Heart left ventricle (tissue), 16 donors: Measurements from ENCODE around the gene TXNIP. TPM values are rescaled to one million over a fixed set of nuclear protein-coding genes. Genes with fewer than 3 reads are reported as not detected.

ENCODE experiments used
- ATAC-seq, 4 donors: fragments of 200-7000 bp; cut with Tn5 transposase; one replicate each; pipeline ENCODE4 v1.9.1; 2020 to 2022; ENCODE audit warnings: moderate library complexity in 4 of 4, mild to moderate bottlenecking in 3 of 4, moderate number of reproducible peaks in 1 of 4
- DNase-seq, 5 donors: peaks; one replicate each; pipeline ENCODE4 v3.0.0-alpha.2; 2020
- H3K27ac ChIP-seq, 12 donors: fragments of 200-600 bp; sonication (generic) in 4 of 12; one replicate each; pipeline versions ENCODE4 v1.5.0 to v1.8.0; 2016 to 2022; ENCODE audit warnings: mild to moderate bottlenecking in 2 of 12
- H3K27me3 ChIP-seq, 9 donors: fragments of 200-600 bp; sonication (generic) in 2 of 9; one replicate each; pipeline versions ENCODE4 v1.5.1 to v1.8.0; 2016 to 2022; ENCODE audit warnings: mild to moderate bottlenecking in 3 of 9
- H3K36me3 ChIP-seq, 9 donors: fragments of 200-600 bp; sonication (generic) in 2 of 9; one replicate each; pipeline versions ENCODE4 v1.5.0 to v1.8.0; 2018 to 2022; ENCODE audit warnings: mild to moderate bottlenecking in 2 of 9
- H3K4me1 ChIP-seq, 12 donors: fragments of 200-600 bp; sonication (generic) in 4 of 12; one replicate each; pipeline versions ENCODE4 v1.5.0 to v1.8.0; 2016 to 2022; ENCODE audit warnings: mild to moderate bottlenecking in 3 of 12
- H3K4me3 ChIP-seq, 12 donors: fragments of 200-600 bp; sonication (generic) in 4 of 12; one replicate each; pipeline versions ENCODE4 v1.5.0 to v1.8.0; 2017 to 2022; ENCODE audit warnings: mild to moderate bottlenecking in 9 of 12, moderate library complexity in 4 of 12
- H3K9me3 ChIP-seq, 12 donors: fragments of 200-600 bp; sonication (generic) in 4 of 12; one replicate each; pipeline versions ENCODE4 v1.5.0 to v1.8.0; 2016 to 2022; ENCODE audit warnings: mild to moderate bottlenecking in 1 of 12
- CTCF ChIP-seq, 12 donors: fragments of 200-600 bp; sonication (generic) in 4 of 12; IDR thresholded peaks; one replicate each; pipeline versions ENCODE4 v1.5.0 to v1.8.0; 2018 to 2022; ENCODE audit warnings: antibody characterized with exemption in 12 of 12, mild to moderate bottlenecking in 5 of 12
- POLR2A ChIP-seq, 2 donors: fragments of 450-650 bp; IDR thresholded peaks; one replicate each; pipeline ENCODE4 v1.6.1; 2017; ENCODE audit warnings: antibody characterized with exemption in 2 of 2, mild to moderate bottlenecking in 2 of 2, moderate library complexity in 2 of 2
- WGBS, 4 donors: extraction: QIAGEN DNeasy Blood & Tissue Kit in 2 of 4; methylation state at CpG; one replicate each; pipeline versions ENCODE4 v1.1.5 to v1.1.7; 2013 to 2018; 5-methylcytosine and 5-hydroxymethylcytosine counted together
- intact Hi-C, 10 donors: fragments of 100-400 bp; cut with DNase I; formaldehyde crosslinking; loops; one replicate each; pipeline versions ENCODE4 v1.11.1 to v1.14.2; 2022
- polyA plus RNA-seq, 2 donors: library from polyadenylated mRNA; stranded (reverse); fragments of 200-250 nt; gene quantifications; one replicate each; pipeline ENCODE4 v1.2.3, GENCODE V29; 2013
- total RNA-seq, 9 donors: library from RNA; depleted of rRNA in 2 of 9; stranded (reverse); fragments of >200 nt in 2 of 9; fragmentation: NEBNext Ultra II Directional in 3 of 9; extraction: Animal tissue kit (Norgen Biotek cat#: 25700) in 3 of 9; gene quantifications; one replicate each; pipeline versions ENCODE4 v1.1.0 to v1.2.4, GENCODE V29; 2016 to 2023
- donor health status: ischemic (EF 13 %, LVEDD 7.1; RV severe dilation, severe dysfunction).
- donor health status: healthy with polysubstance abuse.
- donor health status: DM: no; HTN: yes; CAD: no.
- donor health status: DM: no; HTN: no; CAD: no.
- donor health status: ischemic (EF 25% LVEDD 6.9; RV normal size, moderate dysfunction).
- donor health status: ischemic (EF 25% LVEDD 5.7; RV mildly dilated, moderate dysfunction).
- donor health status: healthy.
- donor health status: DM: yes; HTN: yes; CAD: no.
- donor health status: ischemic (EF 35%, LVEDD 5.7; RV mildly dilated, moderate dysfunction).
- donor health status: nonischemic (EF 11% LVEDD 7.7; RV severe dilation, severe dysfunction).
- donor health status: DM: yes; HTN: yes; CAD: no.
- donor health status: PGD.
- donor health status: ischemic (EF 29% LVEDD 5.4; RV normal size, mild dysfunction).
- donor health status: nonischemic (EF 23%, LVEDD 6.1; RV moderate dilation, normal function).

TXNIP gene
- total and polyA plus RNA-seq, 11 donors, result 222 to 1,925 (median 844) TPM

GRCh38 chr1:145979746-145980456 lies 16.5 kb downstream of the TXNIP start:
- Histone ChIP-seq H3K27me3 (no peaks in the 10 kb centered on the region), H3K36me3 (peaks cover 0 to 6% (median 0%) of the 10 kb centered on the region in 9 donors), H3K9me3 (no peaks in the 10 kb centered on the region), H3K27ac (peak overlapping the region; percentile 81 to 98 (median 96)), H3K4me3 (peak overlapping the region in 9 of 12 donors; percentile 5 to 45 (median 35)), H3K4me1 (peaks cover 23 to 78% (median 71%) of the 10 kb centered on the region in 12 donors)
- DNase-seq, result peak in 2 of 5 donors; percentile 49 to 52
- TF ChIP-seq POLR2A (IDR thresholded peaks at IDR 0.05), result no peak
- TF ChIP-seq CTCF (IDR thresholded peaks at IDR 0.05), result no peak
- WGBS, 4 donors, result 20 to 26% (median 23%) methylated on average over 7 of the region's 7 CpGs
- intact Hi-C loops, result loop anchor here in 6 of 10 donors (1.0 to 5.0 kb wide), 6 partner anchors 15 to 123 kb away; partner anchors contain the start of genes TXNIP (in 4 of the 6), ANKRD34A (in 1 of the 6), PIAS3 (in 1 of the 6) and POLR3GL (in 1 of the 6)
- peak in 3 of 4 donors; percentile 1 to 4 (median 1) for ATAC-seq

- ATAC-seq, result peak; percentile 85 to 95 (median 89)
- peak overlapping the region; percentile 81 to 98 (median 96) for H3K27ac ChIP-seq
- TF ChIP-seq POLR2A (IDR thresholded peaks at IDR 0.05), result peak in 1 of 2 donors; percentile 79
- peak in 8 of 12 donors; percentile 10 to 54 (median 36) for TF ChIP-seq CTCF (IDR thresholded peaks at IDR 0.05)
- peaks cover 23 to 70% (median 63%) of the 10 kb centered on the region in 12 donors for H3K4me1 ChIP-seq
- intact Hi-C loops, result loop anchor here in 6 of 10 donors (1.0 to 5.0 kb wide), 5 partner anchors 17 to 122 kb away; partner anchors contain the start of genes TXNIP (in 3 of the 6) and PIAS3 (in 1 of the 6)
- no peaks in the 10 kb centered on the region for H3K27me3 ChIP-seq
- WGBS, 4 donors, result 2 to 7% (median 4%) methylated on average over 9 of the region's 9 CpGs
- peaks cover 0 to 7% (median 0%) of the 10 kb centered on the region in 9 donors for H3K36me3 ChIP-seq
- DNase-seq, result peak; percentile 89 to 97 (median 96)
- peak overlapping the region in 11 of 12 donors; percentile 1 to 46 (median 36) for H3K4me3 ChIP-seq
- H3K9me3 ChIP-seq, result no peaks in the 10 kb centered on the region
Observed at GRCh38 chr1:145978854-145979745, 17.3 kb downstream of the TXNIP start.

- no peaks in the 10 kb centered on the region for H3K27me3 ChIP-seq
- peak overlapping the region; percentile 81 to 98 (median 96) for H3K27ac ChIP-seq
- H3K36me3 ChIP-seq, result peaks cover 0 to 7% (median 0%) of the 10 kb centered on the region in 9 donors
- ATAC-seq (no peak), DNase-seq (no peak)
- no peaks in the 10 kb centered on the region for H3K9me3 ChIP-seq
- H3K4me1 ChIP-seq, result peaks cover 18 to 63% (median 57%) of the 10 kb centered on the region in 12 donors
- intact Hi-C loops, result loop anchor here in 4 of 10 donors (1.0 to 5.0 kb wide), 4 partner anchors 18 to 121 kb away; partner anchors contain the start of genes PIAS3 (in 1 of the 4) and TXNIP (in 1 of the 4)
- TF ChIP-seq CTCF (IDR thresholded peaks at IDR 0.05) (no peak), POLR2A (IDR thresholded peaks at IDR 0.05) (no peak)
- peak overlapping the region in 11 of 12 donors; percentile 1 to 46 (median 36) for H3K4me3 ChIP-seq
Observed at GRCh38 chr1:145978471-145978853, 17.9 kb downstream of the TXNIP start.
